ENCODE measurements around the gene ACTL7A. TPM values are rescaled to one million over a fixed set of nuclear protein-coding genes. Genes with fewer than 3 reads are reported as not detected.

Gene ACTL7A
- total and polyA plus RNA-seq, 2 of the 4 experiments (the other 2 are of a cell fraction): not detected

DNA sequence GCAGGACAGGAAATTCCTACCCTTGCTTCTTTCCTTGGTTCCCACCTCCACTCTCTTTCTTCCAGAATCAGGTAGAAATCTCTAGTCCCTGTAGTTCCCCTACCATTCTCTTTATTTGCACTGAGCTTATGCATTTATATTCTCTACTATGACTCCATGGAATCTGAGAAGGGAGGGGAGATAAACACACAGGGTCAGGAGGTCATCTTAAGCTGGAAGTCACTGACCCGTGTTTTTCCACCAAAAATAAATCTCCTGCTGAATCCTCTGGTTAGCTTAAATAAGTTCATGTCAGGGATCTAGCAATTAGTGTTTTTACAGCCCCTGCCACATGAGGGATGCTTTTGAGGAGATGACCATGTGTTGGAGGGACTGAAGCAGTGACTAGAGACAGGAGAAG is 10.0 kb upstream of the ACTL7A start:
- Histone ChIP-seq H3K4me2 (ENCODE audit: low read depth, low read length) (no peak overlapping the region), H3K27me3 (ENCODE audit: control insufficient read depth, insufficient read depth, low read length) (peaks cover 8% of the 10 kb centered on the region), H4K20me1 (ENCODE audit: insufficient read depth, low read length) (no peaks in the 10 kb centered on the region), H3K79me1 (ENCODE audit: low read depth in 1 of 2, low read length in 2 of 2) (no peaks in the 10 kb centered on the region), H3K4me3 (ENCODE audit: insufficient read depth, low read depth, low read length) (no peak overlapping the region), H3K36me3 (ENCODE audit: control insufficient read depth, insufficient read depth, low read length) (no peaks in the 10 kb centered on the region), H4K8ac (ENCODE audit: low read depth in 2 of 2, low read length in 2 of 2) (no peak overlapping the region), H3K4me1 (ENCODE audit: control insufficient read depth, insufficient read depth, low read length) (no peaks in the 10 kb centered on the region), H3K14ac (replicated peaks; ENCODE audit: low read depth, low read length) (no peak overlapping the region), H3K4ac (ENCODE audit: low read depth, low read length) (no peak overlapping the region), H2BK120ac (ENCODE audit: low read depth, low read length) (no peak overlapping the region), H3K9me3 (ENCODE audit: control insufficient read depth, insufficient read depth, low read length) (no peaks in the 10 kb centered on the region), H2AK9ac (replicated peaks; ENCODE audit: low read depth, low read length, poor library complexity) (no peak overlapping the region), H3K56ac (ENCODE audit: extremely low read depth, insufficient read depth, low read length) (no peak overlapping the region), H2BK20ac (ENCODE audit: low read depth, low read length) (no peak overlapping the region), H2AFZ (replicated peaks; ENCODE audit: low read length, poor library complexity) (no peak overlapping the region), H3K9ac (ENCODE audit: low read depth, low read length) (no peak overlapping the region), H2BK15ac (ENCODE audit: low read depth, low read length) (no peak overlapping the region), H4K91ac (ENCODE audit: insufficient read depth, low read depth, low read length) (no peak overlapping the region), H2AK5ac (ENCODE audit: low read depth, low read length) (no peak overlapping the region), H3K23ac (ENCODE audit: low read depth, low read length) (no peak overlapping the region), H3K18ac (ENCODE audit: low read depth, low read length) (no peak overlapping the region), H2BK5ac (ENCODE audit: low read depth, low read length, poor library complexity, severe bottlenecking) (no peak overlapping the region), H4K5ac (ENCODE audit: low read depth, low read length) (no peak overlapping the region), H3K9me1 (ENCODE audit: insufficient read depth, low read length) (no peaks in the 10 kb centered on the region), H3K27ac (ENCODE audit: insufficient read depth, low read length) (no peak overlapping the region)
- no CpG with 5 or more reads among the region's 1 CpG for WGBS, 2 experiments (ENCODE audit: extremely low coverage in 2 of 2, insufficient read length in 1 of 2)
- dilution Hi-C loops (cut with HindIII; ENCODE audit: low sequenced_read_pairs, unreplicated experiment): no loop called here
- ATAC-seq (ENCODE audit: low read depth) (no peak), DNase-seq (no peak)
- TF ChIP-seq SMC3 (IDR thresholded peaks at IDR 0.05; ENCODE audit: low read depth, low read length) (no peak), RFX5 (IDR thresholded peaks at IDR 0.05; ENCODE audit: low read depth, low read length) (no peak), POLR2A (IDR thresholded peaks at IDR 0.05; ENCODE audit: low read depth, low read length) (no peak), MXI1 (IDR thresholded peaks at IDR 0.05; ENCODE audit: borderline replicate concordance, low read depth, low read length) (no peak), CEBPB (IDR thresholded peaks at IDR 0.05; ENCODE audit: low read depth, low read length) (no peak), MAZ (IDR thresholded peaks at IDR 0.05; ENCODE audit: borderline replicate concordance, low read depth, low read length) (no peak), CHD1 (IDR thresholded peaks at IDR 0.05; ENCODE audit: low read depth, low read length) (no peak)
- TF ChIP-seq, protein P1, sequence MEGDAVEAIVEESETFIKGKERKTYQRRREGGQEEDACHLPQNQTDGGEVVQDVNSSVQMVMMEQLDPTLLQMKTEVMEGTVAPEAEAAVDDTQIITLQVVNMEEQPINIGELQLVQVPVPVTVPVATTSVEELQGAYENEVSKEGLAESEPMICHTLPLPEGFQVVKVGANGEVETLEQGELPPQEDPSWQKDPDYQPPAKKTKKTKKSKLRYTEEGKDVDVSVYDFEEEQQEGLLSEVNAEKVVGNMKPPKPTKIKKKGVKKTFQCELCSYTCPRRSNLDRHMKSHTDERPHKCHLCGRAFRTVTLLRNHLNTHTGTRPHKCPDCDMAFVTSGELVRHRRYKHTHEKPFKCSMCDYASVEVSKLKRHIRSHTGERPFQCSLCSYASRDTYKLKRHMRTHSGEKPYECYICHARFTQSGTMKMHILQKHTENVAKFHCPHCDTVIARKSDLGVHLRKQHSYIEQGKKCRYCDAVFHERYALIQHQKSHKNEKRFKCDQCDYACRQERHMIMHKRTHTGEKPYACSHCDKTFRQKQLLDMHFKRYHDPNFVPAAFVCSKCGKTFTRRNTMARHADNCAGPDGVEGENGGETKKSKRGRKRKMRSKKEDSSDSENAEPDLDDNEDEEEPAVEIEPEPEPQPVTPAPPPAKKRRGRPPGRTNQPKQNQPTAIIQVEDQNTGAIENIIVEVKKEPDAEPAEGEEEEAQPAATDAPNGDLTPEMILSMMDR (conservative IDR thresholded peaks at IDR 0.05; ENCODE audit: low read depth, low read length): no peak
- TF ChIP-seq, protein P2, sequence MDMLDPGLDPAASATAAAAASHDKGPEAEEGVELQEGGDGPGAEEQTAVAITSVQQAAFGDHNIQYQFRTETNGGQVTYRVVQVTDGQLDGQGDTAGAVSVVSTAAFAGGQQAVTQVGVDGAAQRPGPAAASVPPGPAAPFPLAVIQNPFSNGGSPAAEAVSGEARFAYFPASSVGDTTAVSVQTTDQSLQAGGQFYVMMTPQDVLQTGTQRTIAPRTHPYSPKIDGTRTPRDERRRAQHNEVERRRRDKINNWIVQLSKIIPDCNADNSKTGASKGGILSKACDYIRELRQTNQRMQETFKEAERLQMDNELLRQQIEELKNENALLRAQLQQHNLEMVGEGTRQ (IDR thresholded peaks at IDR 0.05; ENCODE audit: low read depth, low read length): no peak
- ChIA-PET CTCF (no interaction called here), POLR2A (ENCODE audit: unreplicated experiment) (no interaction called here)
- in situ Hi-C loops (cut with MboI; ENCODE audit: low sequenced_read_pairs): no loop called here
- no TSS peak for BruUV-seq (replicated peaks)
- intact Hi-C loops (cut with micrococcal nuclease): no loop called here

Measured in IMR-90 (cell line).